ENCODE measurements around the gene ABCA10. TPM values are rescaled to one million over a fixed set of nuclear protein-coding genes. Genes with fewer than 3 reads are reported as not detected.

Gene ABCA10
- total and polyA plus RNA-seq, 2 experiments from 2014 or later: not detected

GRCh38 chr17:69236464-69236863 is 7.8 kb upstream of the ABCA10 start:
- Histone ChIP-seq H3K27me3 (ENCODE audit: insufficient read depth) (no peaks in the 10 kb centered on the region), H3K4me2 (no peak overlapping the region), H3F3A (replicated peaks; ENCODE audit: low read depth) (no peaks in the 10 kb centered on the region), H3K4me3 (no peak overlapping the region), H3K36me3 (ENCODE audit: insufficient read depth) (no peaks in the 10 kb centered on the region), H3K79me2 (replicated peaks; ENCODE audit: insufficient read depth) (no peaks in the 10 kb centered on the region), H3K9me2 (ENCODE audit: insufficient read depth) (no peaks in the 10 kb centered on the region), H3K4me1 (ENCODE audit: insufficient read depth) (no peaks in the 10 kb centered on the region), H3K27ac (ENCODE audit: low read depth) (no peak overlapping the region), H4K20me1 (replicated peaks; ENCODE audit: insufficient read depth) (no peaks in the 10 kb centered on the region), H2AFZ (no peak overlapping the region)
- DNase-seq (ENCODE audit: low spot score) (no peak), ATAC-seq (no peak)
- Mint-ChIP-seq H3K9me3 (peaks cover 5% of the 10 kb centered on the region; the same call in 1 of the 3 replicates), H3K4me3 (no peak overlapping the region), H3K27me3 (ENCODE audit: insufficient read depth, low read depth, poor library complexity) (peaks cover 3% of the 10 kb centered on the region), H3K27ac (no peak overlapping the region), H3K4me1 (no peaks in the 10 kb centered on the region; the same call in 2 of the 3 replicates), H3K36me3 (ENCODE audit: low read depth) (no peaks in the 10 kb centered on the region)
- TF ChIP-seq CTCF (conservative IDR thresholded peaks at IDR 0.05; ENCODE audit: low read depth in 2 of 2): no peak
- TF ChIP-seq ZNF114 (CRISPR knock-in tag; IDR thresholded peaks at IDR 0.05): no peak
- TF ChIP-seq EZH2phosphoT487 (IDR thresholded peaks at IDR 0.05; ENCODE audit: unreplicated experiment): no peak

DNA sequence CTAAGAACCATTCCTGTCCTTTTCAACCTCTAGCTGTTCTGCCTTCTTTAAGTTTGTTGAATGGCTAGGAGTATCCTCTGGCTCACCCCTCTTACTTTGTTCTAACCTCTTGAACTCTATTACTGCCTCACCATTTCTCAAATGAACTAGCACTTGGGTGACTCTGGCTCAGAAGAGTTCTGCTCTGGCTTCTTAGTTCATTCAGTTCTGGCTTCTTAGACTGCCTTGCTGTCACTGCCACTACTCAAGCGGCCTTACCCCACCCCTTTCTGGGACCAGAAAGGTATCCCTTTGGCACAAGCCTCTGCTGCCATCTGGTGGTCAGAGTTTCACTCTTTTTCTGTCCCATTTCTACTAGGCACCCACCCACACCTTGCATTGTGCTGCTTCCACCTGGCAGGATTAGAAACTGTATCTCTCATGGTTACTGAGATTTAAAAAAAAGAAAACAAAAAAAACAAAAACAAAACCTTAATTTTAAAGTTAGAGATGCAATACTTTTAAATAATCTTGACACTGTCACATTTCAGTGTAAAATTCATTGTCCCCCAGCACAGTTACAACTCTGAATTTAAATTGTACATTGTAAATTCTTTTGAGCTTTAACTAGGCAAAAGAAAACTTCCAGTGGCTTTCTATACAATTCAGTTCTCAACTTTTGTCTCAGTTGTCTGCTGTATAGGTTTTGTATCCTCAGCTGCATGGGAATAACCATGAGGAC is 6.9 kb upstream of the ABCA10 start:
- no peak overlapping the region for H2AFZ ChIP-seq
- H3K27ac ChIP-seq (ENCODE audit: low read depth): no peak overlapping the region
- Mint-ChIP-seq H3K9me3 (peaks cover 5% of the 10 kb centered on the region; the same call in 1 of the 3 replicates), H3K27ac (no peak overlapping the region), H3K4me3 (no peak overlapping the region), H3K36me3 (ENCODE audit: low read depth) (no peaks in the 10 kb centered on the region), H3K4me1 (no peaks in the 10 kb centered on the region; the same call in 2 of the 3 replicates), H3K27me3 (ENCODE audit: insufficient read depth, low read depth, poor library complexity) (peaks cover 4% of the 10 kb centered on the region)
- no peaks in the 10 kb centered on the region for H3K36me3 ChIP-seq (ENCODE audit: insufficient read depth)
- H3K4me1 ChIP-seq (ENCODE audit: insufficient read depth): no peaks in the 10 kb centered on the region
- ATAC-seq (peak; percentile 100), DNase-seq (ENCODE audit: low spot score) (peak; percentile 96)
- H4K20me1 ChIP-seq (replicated peaks; ENCODE audit: insufficient read depth): no peaks in the 10 kb centered on the region
- H3F3A ChIP-seq (replicated peaks; ENCODE audit: low read depth): no peaks in the 10 kb centered on the region
- TF ChIP-seq CTCF (conservative IDR thresholded peaks at IDR 0.05; ENCODE audit: low read depth in 2 of 2): peak; percentile 87 to 97
- TF ChIP-seq POLR2AphosphoS5 (IDR thresholded peaks at IDR 0.05; ENCODE audit: low read depth): no peak
- H3K79me2 ChIP-seq (replicated peaks; ENCODE audit: insufficient read depth): no peaks in the 10 kb centered on the region
- no peak overlapping the region for H3K4me3 ChIP-seq
- no peaks in the 10 kb centered on the region for H3K27me3 ChIP-seq (ENCODE audit: insufficient read depth)
- H3K9me2 ChIP-seq (ENCODE audit: insufficient read depth): no peaks in the 10 kb centered on the region
- H3K4me2 ChIP-seq: no peak overlapping the region

GRCh38 chr17:69232650-69233049 is 4.0 kb upstream of the ABCA10 start:
- Histone ChIP-seq H3F3A (replicated peaks; ENCODE audit: low read depth) (no peaks in the 10 kb centered on the region), H3K36me3 (ENCODE audit: insufficient read depth) (no peaks in the 10 kb centered on the region), H3K27me3 (ENCODE audit: insufficient read depth) (no peaks in the 10 kb centered on the region), H3K27ac (ENCODE audit: low read depth) (no peak overlapping the region), H3K4me2 (no peak overlapping the region), H4K20me1 (replicated peaks; ENCODE audit: insufficient read depth) (no peaks in the 10 kb centered on the region), H3K4me3 (no peak overlapping the region), H3K9me2 (ENCODE audit: insufficient read depth) (no peaks in the 10 kb centered on the region), H3K79me2 (replicated peaks; ENCODE audit: insufficient read depth) (no peaks in the 10 kb centered on the region), H2AFZ (no peak overlapping the region), H3K4me1 (ENCODE audit: insufficient read depth) (no peaks in the 10 kb centered on the region)
- Mint-ChIP-seq H3K27ac (no peak overlapping the region), H3K4me1 (no peaks in the 10 kb centered on the region; the same call in 2 of the 3 replicates), H3K36me3 (ENCODE audit: low read depth) (no peaks in the 10 kb centered on the region), H3K9me3 (peaks cover 5% of the 10 kb centered on the region; the same call in 1 of the 3 replicates), H3K27me3 (ENCODE audit: insufficient read depth, low read depth, poor library complexity) (peaks cover 4% of the 10 kb centered on the region), H3K4me3 (no peak overlapping the region)
- ATAC-seq (no peak), DNase-seq (ENCODE audit: low spot score) (no peak)
- TF ChIP-seq NANOG (IDR thresholded peaks at IDR 0.05; ENCODE audit: borderline replicate concordance): no peak
- no peak for TF ChIP-seq STAT1 (IDR thresholded peaks at IDR 0.05; ENCODE audit: unreplicated experiment)
